Fibroblast of skin of left quadriceps (primary cell): ENCODE data around the gene RNASE13.

ENCODE experiments used
- DNase-seq, 2 experiments: peaks; one replicate each; pipeline ENCODE4 v3.0.0-alpha.2; 2013; ENCODE audit warnings: low read depth in 2 of 2

Gene RNASE13, protein sequence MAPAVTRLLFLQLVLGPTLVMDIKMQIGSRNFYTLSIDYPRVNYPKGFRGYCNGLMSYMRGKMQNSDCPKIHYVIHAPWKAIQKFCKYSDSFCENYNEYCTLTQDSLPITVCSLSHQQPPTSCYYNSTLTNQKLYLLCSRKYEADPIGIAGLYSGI

DNA sequence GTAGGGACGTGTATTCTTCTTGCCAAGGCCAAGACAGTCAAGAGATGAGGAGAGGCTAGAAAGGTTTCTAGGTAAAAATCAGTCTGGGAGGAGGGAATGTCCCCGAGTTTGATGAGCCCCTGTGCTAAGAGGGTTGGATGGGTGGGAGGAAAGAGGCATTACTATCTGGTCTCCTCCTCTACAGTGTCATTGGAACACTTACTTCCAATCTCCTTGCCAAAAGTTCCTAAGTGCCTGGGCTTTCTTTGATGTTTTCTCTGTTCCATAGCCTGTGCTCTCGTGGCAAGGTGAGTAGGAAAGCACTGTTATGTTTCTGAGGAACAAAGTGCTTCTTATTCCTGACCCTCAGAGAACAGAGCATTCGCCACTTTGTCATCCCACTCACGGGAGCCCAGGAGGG, at the start of gene RNASE13:
TSS of gene RNASE13 (minus strand) at position 101 of the 400 bp plus-strand sequence. CDS start 519 bp downstream, outside the sequence.
- no peak for DNase-seq

DNA sequence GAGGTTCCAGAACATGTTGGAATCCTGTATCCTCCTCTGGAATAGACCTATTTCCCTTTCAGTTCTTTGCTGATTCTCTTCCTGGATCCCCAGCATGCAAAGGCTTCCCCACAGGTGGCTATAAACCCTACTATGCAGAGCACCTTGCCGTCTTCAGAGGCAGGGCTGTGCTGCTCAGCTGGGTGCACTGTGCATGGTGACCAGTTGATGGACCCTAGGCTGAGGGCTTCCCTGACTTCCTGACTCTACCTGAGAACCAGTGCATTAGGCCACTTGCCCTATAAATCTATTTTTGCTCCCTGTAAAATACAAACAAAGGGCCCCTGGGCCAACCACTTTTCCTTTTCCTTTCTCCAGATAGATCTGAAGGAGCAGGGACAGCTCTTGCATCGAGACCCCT, 49.8 kb upstream of the RNASE13 start:
- no peak for DNase-seq

DNA sequence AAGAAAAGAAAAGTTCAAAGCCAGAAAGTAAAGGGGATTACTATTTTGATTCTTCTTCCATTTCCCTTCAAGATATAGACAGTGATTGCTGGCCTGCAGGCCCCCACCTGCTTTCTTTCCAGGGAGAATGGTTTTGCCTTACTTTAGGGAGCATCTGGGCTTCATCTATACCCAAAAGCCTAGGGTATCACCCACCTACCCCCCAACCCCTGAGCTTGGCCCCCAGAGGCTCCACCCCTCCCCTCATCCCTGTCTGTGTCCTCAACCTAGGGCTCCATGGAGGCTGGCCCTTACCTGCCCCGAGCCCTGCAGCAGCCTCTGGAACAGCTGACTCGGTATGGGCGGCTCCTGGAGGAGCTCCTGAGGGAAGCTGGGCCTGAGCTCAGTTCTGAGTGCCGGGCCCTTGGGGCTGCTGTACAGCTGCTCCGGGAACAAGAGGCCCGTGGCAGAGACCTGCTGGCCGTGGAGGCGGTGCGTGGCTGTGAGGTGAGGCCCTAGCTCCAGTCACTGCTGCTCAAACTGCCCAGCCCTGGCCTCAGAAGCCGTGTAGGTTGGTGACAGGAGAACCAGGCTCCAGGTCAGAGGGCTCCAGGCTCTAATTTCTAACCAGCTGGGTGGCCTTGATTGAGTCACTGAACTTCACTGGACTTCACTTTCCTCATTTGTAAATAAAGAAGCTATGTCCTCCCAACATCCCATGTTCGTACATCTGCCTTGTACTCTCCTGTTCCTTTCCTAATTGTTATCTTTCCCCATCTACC, 49.1 kb upstream of the RNASE13 start:
- no peak for DNase-seq

DNA sequence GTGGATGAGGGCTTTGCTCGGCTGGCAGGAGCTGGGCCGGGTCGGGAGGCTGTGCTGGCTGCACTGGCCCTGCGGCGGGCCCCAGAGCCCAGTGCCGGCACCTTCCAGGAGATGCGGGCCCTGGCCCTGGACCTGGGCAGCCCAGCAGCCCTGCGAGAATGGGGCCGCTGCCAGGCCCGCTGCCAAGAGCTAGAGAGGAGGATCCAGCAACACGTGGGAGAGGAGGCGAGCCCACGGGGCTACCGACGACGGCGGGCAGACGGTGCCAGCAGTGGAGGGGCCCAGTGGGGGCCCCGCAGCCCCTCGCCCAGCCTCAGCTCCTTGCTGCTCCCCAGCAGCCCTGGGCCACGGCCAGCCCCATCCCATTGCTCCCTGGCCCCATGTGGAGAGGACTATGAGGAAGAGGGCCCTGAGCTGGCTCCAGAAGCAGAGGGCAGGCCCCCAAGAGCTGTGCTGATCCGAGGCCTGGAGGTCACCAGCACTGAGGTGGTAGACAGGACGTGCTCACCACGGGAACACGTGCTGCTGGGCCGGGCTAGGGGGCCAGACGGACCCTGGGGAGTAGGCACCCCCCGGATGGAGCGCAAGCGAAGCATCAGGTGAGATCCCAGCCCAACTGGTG, 47.0 kb upstream of the RNASE13 start:
- DNase-seq = no peak

DNA sequence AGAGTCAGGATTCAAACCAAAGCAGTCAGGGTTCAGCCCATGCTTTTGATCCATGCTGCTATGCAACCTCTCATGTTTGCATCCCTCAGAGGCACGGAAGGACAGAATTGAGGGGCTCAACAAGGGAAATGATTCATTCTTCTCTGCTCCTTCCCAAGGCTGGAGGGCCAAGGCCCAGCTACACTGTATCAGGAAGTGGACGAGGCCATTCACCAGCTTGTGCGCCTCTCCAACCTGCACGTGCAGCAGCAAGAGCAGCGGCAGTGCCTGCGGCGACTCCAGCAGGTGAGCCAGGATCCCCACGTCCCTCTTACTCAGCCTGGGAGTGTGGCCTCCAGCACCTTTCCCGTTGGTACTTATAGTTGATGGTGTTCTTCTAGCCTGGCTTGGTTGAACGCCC, 44.1 kb upstream of the RNASE13 start:
- DNase-seq = no peak

DNA sequence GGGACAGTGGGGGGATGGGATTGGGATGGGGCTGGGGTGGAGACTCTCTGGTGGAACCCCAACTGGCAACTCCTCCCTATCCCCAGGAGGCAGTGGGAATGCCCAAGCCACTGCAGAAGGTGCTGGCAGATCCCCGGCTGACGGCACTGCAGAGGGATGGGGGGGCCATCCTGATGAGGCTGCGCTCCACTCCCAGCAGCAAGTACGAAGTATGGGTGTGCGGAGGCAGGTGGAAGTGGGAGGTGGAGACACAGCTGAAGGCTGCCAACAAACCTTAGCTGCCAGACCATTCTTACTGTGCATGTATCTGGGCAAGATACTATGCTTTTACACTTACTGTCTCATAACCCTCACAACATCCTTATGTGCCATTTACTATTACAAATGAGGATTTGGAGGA, 43.7 kb upstream of the RNASE13 start:
- DNase-seq = no peak

DNA sequence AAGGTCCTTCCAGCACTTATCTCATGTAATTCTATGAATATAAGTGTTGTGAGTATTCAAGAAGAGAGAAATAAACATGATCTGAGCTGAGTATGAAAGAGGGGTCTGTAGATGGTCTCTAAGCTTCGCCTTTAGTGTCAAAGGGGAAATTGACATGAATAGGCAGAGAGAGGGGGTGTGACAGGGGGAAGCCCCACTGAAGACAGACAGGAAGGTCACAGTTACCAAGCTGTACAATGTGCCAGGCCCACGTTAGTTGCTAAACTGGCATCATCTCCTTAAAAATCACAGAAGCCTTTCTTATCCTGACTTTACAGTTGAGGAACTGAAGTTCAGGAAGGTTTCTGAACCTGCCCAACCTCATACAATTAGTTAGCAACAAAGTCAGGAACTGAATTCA, 43.1 kb upstream of the RNASE13 start:
- DNase-seq = no peak

DNA sequence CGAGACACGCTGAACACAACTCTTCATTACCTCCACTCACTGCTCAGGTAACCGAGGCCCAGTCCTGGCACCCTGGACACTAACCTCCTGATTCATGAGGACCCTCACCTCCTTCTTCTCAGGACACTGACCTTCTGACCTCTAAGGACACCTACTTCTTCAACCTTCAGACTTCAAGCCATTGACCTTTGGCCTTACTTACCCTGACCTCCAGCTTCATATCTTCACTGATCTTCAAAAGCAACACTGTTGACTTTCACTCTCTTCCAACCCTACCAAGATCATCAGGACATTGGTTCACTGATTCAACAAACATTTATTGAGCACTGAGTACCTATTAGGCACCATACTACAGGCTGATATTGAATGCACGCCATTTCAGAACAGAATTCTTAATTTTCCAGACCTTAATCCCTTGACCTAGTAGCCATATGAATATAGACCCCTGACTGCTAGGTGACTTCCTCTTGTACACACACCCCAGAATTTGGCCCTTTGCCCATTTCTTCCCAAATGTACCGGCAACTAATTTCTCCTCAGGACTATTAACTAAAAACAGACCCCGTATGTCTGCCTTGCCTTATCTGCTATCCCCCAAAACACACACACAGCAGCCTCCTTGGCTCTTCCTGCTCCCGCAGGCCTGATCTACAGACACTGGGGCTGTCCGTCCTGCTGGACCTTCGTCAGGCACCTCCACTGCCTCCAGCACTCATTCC, 41.3 kb upstream of the RNASE13 start:
- DNase-seq = no peak

DNA sequence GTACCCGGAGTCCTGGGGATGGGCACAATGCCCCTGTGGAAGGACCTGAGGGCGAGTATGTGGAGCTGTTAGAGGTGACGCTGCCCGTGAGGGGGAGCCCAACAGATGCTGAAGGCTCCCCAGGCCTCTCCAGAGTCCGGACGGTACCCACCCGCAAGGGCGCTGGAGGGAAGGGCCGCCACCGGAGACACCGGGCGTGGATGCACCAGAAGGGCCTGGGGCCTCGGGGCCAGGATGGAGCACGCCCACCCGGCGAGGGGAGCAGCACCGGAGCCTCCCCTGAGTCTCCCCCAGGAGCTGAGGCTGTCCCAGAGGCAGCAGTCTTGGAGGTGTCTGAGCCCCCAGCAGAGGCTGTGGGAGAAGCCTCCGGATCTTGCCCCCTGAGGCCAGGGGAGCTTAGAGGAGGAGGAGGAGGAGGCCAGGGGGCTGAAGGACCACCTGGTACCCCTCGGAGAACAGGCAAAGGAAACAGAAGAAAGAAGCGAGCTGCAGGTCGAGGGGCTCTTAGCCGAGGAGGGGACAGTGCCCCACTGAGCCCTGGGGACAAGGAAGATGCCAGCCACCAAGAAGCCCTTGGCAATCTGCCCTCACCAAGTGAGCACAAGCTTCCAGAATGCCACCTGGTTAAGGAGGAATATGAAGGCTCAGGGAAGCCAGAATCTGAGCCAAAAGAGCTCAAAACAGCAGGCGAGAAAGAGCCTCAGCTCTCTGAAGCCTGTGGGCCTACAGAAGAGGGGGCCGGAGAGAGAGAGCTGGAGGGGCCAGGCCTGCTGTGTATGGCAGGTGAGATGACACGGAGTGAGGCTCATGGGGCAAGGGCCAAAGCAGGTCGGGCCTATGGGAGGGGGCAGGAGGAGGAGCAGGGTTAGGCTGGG, 40.0 kb upstream of the RNASE13 start:
- DNase-seq = no peak

DNA sequence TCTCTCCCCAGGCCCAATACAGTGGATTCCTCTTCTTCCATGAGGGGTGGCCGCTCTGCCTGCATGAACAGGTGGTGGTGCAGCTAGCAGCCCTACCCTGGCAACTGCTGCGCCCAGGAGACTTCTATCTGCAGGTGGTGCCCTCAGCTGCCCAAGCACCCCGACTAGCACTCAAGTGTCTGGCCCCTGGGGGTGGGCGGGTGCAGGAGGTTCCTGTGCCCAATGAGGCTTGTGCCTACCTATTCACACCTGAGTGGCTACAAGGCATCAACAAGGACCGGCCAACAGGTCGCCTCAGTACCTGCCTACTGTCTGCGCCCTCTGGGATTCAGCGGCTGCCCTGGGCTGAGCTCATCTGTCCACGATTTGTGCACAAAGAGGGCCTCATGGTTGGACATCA, 39.3 kb upstream of the RNASE13 start:
- DNase-seq = no peak

DNA sequence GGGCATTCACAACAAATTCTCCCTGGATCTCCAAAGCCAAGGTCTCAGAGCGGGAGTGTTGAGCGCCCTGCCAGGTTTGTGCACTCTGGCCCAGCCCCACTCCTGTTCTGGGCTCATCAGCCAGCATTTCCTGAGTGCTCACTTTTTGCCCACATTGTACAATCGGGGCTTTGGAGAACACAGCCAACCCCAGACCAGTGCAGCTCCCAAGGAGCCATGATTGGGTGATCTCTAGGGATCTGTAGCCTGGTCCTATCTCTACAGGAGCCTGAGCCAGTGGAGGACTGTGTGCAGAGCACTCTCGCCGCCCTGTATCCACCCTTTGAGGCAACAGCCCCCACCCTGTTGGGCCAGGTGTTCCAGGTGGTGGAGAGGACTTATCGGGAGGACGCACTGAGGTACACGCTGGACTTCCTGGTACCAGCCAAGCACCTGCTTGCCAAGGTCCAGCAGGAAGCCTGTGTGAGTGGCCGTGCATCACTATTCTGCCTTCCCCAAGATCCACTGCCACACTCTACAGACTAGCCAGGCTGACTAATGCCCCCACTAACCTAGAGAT, 38.3 kb upstream of the RNASE13 start:
- DNase-seq = no peak

DNA sequence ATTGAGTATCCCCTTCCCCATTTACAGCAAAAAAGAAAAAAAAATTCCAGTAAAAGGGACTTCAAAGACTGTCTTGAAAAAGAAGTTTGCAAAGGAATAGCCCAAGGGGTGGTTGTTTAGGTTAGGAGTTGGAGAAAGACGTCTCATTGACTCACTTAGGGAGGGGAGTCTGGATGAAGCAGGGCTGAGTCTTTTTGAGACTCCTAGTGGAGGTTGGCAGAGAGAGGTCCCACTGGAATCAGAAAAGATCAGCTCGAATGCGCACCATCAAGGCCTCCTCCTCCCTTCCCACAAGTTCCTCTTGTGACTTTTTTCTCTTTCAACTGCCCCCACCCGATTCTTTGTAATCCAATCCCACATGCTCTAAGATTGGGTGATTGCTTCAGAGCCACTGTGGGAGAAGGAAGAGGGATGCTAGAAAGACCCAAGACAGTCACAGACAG, 37.4 kb upstream of the RNASE13 start:
- DNase-seq = peak; percentile 57 to 64

DNA sequence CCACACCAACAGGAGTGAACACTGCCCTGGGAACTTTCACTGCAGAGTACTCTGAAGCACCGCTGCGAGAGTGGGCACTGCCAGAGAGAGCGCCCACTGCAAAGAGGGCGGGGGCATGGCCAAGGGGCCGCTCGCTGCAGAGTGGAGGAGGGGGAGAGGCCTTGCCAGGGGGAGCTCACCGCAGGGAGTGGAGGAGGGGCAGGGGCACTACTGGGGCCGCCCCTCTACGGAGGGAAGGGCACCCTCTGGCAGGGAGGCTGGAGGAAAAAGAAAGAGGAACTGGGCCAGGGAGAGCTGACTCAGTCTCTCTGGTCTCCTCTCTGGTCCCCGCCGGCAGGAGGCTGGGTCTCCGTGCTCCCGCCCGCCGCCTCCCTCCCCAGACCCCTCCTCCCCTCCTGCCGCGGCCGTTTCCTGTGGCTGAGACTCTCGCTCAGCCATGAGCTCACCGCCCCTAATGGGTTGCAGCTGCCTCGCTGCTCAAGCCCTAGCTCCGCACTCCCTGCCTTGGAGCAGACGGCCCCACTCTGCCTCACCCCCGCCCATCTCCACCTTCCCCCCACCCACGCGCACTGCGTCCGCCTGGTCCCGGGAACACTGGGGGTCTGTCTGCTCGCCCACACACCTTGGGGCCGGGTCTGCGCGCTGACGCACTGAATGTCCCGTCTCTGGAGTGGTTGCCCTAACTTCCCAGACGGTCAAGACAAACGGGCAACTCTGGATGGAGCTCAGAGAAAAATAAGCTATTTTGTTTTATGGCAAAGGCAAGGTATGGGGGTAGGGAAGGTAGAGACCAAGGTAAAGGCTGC, 36.8 kb upstream of the RNASE13 start:
- peak; percentile 89 to 92 for DNase-seq

DNA sequence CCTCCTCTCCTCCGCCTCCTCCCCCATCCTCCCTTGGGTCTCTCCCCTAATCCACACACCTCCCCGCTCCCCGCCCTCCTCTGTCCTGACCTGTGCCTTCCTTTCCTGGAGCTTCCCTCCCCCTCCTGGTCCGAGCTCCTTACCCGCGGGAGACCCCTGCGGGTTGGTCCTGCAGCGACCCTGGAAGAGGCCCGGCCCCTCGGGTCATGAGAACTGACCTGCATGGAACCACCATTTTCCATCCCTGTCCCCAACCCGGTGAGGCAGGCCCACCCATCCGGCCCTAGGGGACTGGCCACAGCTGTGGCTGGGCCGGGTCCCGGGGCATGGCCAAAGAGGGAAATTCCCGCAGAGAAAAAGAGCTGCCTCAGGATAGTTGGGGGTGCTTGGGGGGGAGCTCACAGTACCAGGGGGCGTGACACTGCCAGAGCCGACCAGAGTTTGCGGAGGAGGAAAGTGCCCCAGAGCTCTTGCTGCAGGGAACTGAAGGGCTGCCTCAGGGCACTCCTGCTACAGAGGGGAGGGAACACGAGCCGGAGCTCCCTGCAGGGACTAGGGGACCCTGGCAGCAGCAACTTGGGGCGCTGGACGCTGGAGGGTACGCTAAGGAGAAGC, 36.1 kb upstream of the RNASE13 start:
- no peak for DNase-seq

DNA sequence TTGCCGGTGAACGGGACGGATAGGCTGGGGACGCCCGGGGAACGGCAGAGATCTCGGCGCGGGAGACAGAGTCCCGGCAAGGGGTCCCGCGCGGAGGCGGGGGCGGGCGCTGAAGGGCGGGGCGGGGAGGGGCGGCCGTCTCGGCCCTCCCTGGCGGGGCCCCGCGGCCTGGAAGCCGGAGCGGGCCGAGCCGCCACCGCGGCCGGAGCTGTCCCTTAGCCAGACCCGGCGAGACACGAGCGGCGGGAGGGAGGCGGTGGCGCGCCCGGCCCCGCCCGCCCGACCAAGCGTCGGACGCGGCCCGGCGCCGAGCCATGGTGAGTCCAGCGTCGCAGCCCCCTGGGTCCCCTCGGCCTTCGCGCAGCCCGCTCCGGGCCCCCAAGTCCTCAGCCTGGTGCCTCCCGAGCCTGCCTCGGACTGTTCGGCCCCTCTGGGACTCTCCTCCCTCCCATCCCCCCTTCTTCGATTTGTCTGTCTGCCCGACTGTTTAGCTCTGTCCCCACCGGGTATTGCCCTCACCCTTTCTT, 35.5 kb upstream of the RNASE13 start, which contains the start of gene ARHGEF40:
TSS of gene ARHGEF40 (plus strand) at position 222 of the 527 bp plus-strand sequence. CDS start at position 315, 93 bp downstream.
- DNase-seq = no peak

DNA sequence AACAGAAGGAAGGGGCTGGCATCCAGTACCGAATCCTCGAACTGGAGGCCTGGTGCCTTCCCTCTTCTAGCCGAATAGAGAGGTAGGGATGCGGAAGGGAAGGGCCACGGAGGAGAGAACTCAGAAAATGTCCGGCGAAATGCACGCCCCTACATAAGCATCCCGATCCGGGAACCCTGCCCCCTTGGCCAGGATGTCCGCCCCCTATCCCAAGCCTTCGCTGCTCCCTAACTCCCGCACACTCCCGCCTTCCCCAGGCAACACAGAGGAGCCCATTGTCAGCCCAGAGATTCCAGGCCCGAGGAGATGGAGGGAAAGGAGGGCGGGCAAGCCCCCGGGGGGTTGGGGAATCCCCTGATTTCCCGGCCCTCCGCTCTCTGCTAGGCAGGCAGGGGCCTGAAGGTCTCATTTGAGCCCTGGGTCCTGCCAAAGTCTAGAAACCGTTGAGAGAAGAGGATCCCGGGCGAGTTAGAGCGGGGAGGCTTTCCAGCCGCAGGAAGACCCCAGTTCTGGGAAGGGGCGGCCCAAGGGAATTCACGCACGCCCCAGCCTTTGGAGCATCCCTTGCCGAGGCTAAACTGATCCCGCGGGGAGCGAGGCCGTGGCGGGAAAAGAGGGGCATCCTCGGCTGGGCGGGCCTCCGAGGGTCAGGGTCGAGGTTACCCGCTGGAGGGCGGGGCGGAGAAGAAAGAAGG, 34.9 kb upstream of the RNASE13 start:
- DNase-seq = no peak

DNA sequence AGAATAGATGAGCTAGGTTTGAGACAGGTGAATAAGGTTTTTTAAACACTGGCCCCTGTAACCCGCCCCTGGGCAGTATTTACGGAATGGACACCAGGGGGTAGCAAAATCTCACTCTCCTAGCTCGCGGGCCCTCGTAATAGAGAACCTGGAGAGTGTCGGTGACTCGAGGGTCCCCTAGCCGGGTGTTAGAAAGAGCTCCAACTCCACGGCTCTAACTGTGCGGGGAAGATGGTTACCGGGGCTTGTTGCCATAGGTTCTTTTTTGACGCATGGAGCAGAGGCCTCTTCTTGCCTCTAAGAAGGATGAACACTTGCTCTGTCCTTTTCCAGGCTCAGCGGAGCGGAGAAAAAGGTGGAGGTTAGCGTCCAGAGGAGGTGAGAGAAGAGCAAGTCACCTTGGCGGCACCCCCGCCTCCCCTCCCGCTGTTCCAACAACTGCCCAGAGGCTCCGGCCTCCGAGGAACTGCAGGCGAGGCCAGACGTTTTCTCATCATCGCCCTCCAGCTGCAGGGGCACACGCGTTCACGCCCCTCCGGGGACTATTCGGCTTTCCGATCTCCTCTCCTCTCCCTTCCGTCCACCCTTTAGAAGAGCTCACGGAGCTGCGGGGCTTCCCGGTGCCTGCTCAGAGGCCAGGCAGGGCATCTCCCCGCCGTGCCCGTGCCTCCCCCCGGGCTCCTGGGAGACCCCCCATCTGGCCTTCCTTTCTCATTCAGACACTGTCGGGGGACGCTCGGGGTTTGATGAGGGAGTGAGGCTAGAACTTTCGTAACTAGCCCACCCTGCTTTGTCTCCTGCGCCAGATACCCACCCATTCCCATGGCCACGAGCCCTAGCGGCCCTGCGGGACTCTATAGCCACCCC, 34.1 kb upstream of the RNASE13 start:
- no peak for DNase-seq
